IMR-90 (cell line): ENCODE results near the gene HOXC5. TPM values are rescaled to one million over a fixed set of nuclear protein-coding genes. Genes with fewer than 3 reads are reported as not detected.
"Not testable (repeated sequence)": the region's sequence is repeated elsewhere in the genome, so short reads cannot be mapped to it uniquely, and the experiment has no call there.

Experiments
- ATAC-seq: fragments of 200-7000 bp; cut with Tn5 transposase; 2 replicates; pipeline ENCODE4 v1.9.1; 2020; ENCODE audit warnings: low read depth, mild to moderate bottlenecking, moderate library complexity
- BruUV-seq: library from RNA; stranded (reverse); fragments of 400-500 nt; replicated peaks from 2 replicates; lab custom pipeline; 2021; lab: Mats Ljungman, UMichigan
- CTCF ChIA-PET: fragments of 300-600 bp; formaldehyde crosslinking; extraction: SDS; loops from one replicate; lab custom pipeline; 2021; ENCODE audit warnings: antibody characterized with exemption; lab: Yijun Ruan, JAX
- POLR2A ChIA-PET: fragments of 300-600 bp; sonication (Branson Sonifier 250); formaldehyde crosslinking; loops from one replicate; lab custom pipeline; 2022; ENCODE audit warnings: antibody characterized with exemption; ENCODE audit not compliant: unreplicated experiment; lab: Charles Lee
- DNase-seq: peaks from one replicate; pipeline ENCODE4 v3.0.0; 2013
- H2AFZ ChIP-seq: replicated peaks from 2 replicates; pipeline ENCODE3; 2013; ENCODE audit warnings: low read length, mild to moderate bottlenecking; ENCODE audit not compliant: poor library complexity
- H2AK5ac ChIP-seq: 2 replicates; pipeline ENCODE4 v1.6.1; 2013; ENCODE audit warnings: low read depth, low read length, inconsistent platforms
- H2AK9ac ChIP-seq: replicated peaks from 2 replicates; pipeline ENCODE3; 2013; ENCODE audit warnings: mild to moderate bottlenecking, low read depth, low read length, moderate library complexity; ENCODE audit not compliant: poor library complexity
- H2BK120ac ChIP-seq: 2 replicates; pipeline ENCODE4 v1.6.1; 2013; ENCODE audit warnings: low read depth, low read length, inconsistent platforms
- H2BK15ac ChIP-seq: 3 replicates; pipeline ENCODE4 v1.6.1; 2013; ENCODE audit warnings: low read depth, low read length, inconsistent platforms
- H2BK20ac ChIP-seq: 2 replicates; pipeline ENCODE4 v1.6.1; 2013; ENCODE audit warnings: low read depth, mild to moderate bottlenecking, inconsistent platforms, low read length, moderate library complexity
- H2BK5ac ChIP-seq: 2 replicates; pipeline ENCODE4 v1.6.1; 2013; ENCODE audit warnings: mild to moderate bottlenecking, low read depth, low read length, inconsistent platforms; ENCODE audit not compliant: poor library complexity, severe bottlenecking
- H3K14ac ChIP-seq: replicated peaks from 2 replicates; pipeline ENCODE4 v1.6.1; 2013; ENCODE audit warnings: low read depth, low read length, inconsistent platforms
- H3K18ac ChIP-seq: 2 replicates; pipeline ENCODE4 v1.6.1; 2013; ENCODE audit warnings: low read depth, low read length, control low read depth
- H3K23ac ChIP-seq: 2 replicates; pipeline ENCODE4 v1.6.1; 2013; ENCODE audit warnings: low read depth, low read length, inconsistent platforms
- H3K27ac ChIP-seq: 2 replicates; pipeline ENCODE4 v1.5.1; 2013; ENCODE audit warnings: mild to moderate bottlenecking, control low read depth, low read length; ENCODE audit not compliant: insufficient read depth
- H3K27me3 ChIP-seq: 2 replicates; pipeline ENCODE4 v1.6.1; 2013; ENCODE audit warnings: low read length; ENCODE audit not compliant: control insufficient read depth, insufficient read depth
- H3K36me3 ChIP-seq: 2 replicates; pipeline ENCODE4 v1.6.1; 2013; ENCODE audit warnings: low read length, mixed read lengths; ENCODE audit not compliant: control insufficient read depth, insufficient read depth
- H3K4ac ChIP-seq: 2 replicates; pipeline ENCODE4 v1.6.1; 2013; ENCODE audit warnings: low read depth, low read length, inconsistent platforms
- H3K4me1 ChIP-seq: 2 replicates; pipeline ENCODE4 v1.6.1; 2013; ENCODE audit warnings: low read length, mixed read lengths; ENCODE audit not compliant: control insufficient read depth, insufficient read depth
- H3K4me2 ChIP-seq: 2 replicates; pipeline ENCODE4 v1.6.1; 2013; ENCODE audit warnings: low read depth, mild to moderate bottlenecking, control low read depth, low read length, moderate library complexity
- H3K4me3 ChIP-seq: 2 replicates; pipeline ENCODE4 v1.5.1; 2013; ENCODE audit warnings: low read depth, mild to moderate bottlenecking, control low read depth, low read length, moderate library complexity; ENCODE audit not compliant: insufficient read depth
- H3K56ac ChIP-seq: 2 replicates; pipeline ENCODE4 v1.6.1; 2013; ENCODE audit warnings: low read length, inconsistent platforms; ENCODE audit not compliant: insufficient read depth; ENCODE audit errors: extremely low read depth
- H3K79me1 ChIP-seq, 2 experiments: 2 replicates each; pipeline ENCODE4 v1.6.1; 2013; ENCODE audit warnings: low read length in 2 of 2, inconsistent platforms in 1 of 2, low read depth in 1 of 2
- H3K9ac ChIP-seq: 2 replicates; pipeline ENCODE4 v1.6.1; 2013; ENCODE audit warnings: low read depth, low read length, control low read depth
- H3K9me1 ChIP-seq: 2 replicates; pipeline ENCODE4 v1.6.1; 2013; ENCODE audit warnings: low read length, inconsistent platforms; ENCODE audit not compliant: insufficient read depth
- H3K9me3 ChIP-seq: 2 replicates; pipeline ENCODE4 v1.6.1; 2013; ENCODE audit warnings: low read length; ENCODE audit not compliant: control insufficient read depth, insufficient read depth
- H4K20me1 ChIP-seq: 2 replicates; pipeline ENCODE4 v1.6.1; 2013; ENCODE audit warnings: low read length, inconsistent platforms; ENCODE audit not compliant: insufficient read depth
- H4K5ac ChIP-seq: 2 replicates; pipeline ENCODE4 v1.6.1; 2013; ENCODE audit warnings: mild to moderate bottlenecking, low read depth, low read length, control low read depth
- H4K8ac ChIP-seq, 2 experiments: 2 replicates each; pipeline ENCODE4 v1.6.1; 2013; ENCODE audit warnings: low read depth in 2 of 2, low read length in 2 of 2, control low read depth in 1 of 2, inconsistent platforms in 1 of 2
- H4K91ac ChIP-seq: 2 replicates; pipeline ENCODE4 v1.6.1; 2013; ENCODE audit warnings: low read depth, low read length, inconsistent platforms; ENCODE audit not compliant: insufficient read depth
- WGBS, 2 experiments: methylation state at CpG; one replicate each; pipeline versions ENCODE4 v1.1.5 to v1.1.7; 2013; ENCODE audit warnings: missing lambda C conversion rate in 2 of 2; ENCODE audit not compliant: insufficient read length in 1 of 2; ENCODE audit errors: extremely low coverage in 2 of 2; 5-methylcytosine and 5-hydroxymethylcytosine counted together
- dilution Hi-C: fragments of 300-500 bp; cut with HindIII; formaldehyde crosslinking; loops from one replicate; pipeline ENCODE4 v1.14.3; 2018; ENCODE audit warnings: low sequenced_read_pairs; ENCODE audit not compliant: unreplicated experiment
- in situ Hi-C: fragments of 300-500 bp; cut with MboI; formaldehyde crosslinking; loops from 3 replicates; pipeline ENCODE4 v1.14.3; 2019; ENCODE audit warnings: low sequenced_read_pairs, inconsistent platforms, mixed read lengths
- intact Hi-C: fragments of 100-400 bp; cut with micrococcal nuclease; formaldehyde crosslinking; loops from 2 replicates; pipeline ENCODE4 v1.10.0; 2022
- polyA plus RNA-seq, 3 experiments: library from polyadenylated mRNA; depleted of rRNA; stranded (reverse); fragments of >200 nt; gene quantifications; 2 replicates each; pipeline ENCODE4 v1.2.3, GENCODE V29; 2012; ENCODE audit warnings: low replicate concordance in 1 of 3
- total RNA-seq: library from RNA; depleted of rRNA; stranded (reverse); fragments of >200 nt; gene quantifications from 2 replicates; pipeline ENCODE4 v1.2.3, GENCODE V29; 2012

HOXC5 gene
- total and polyA plus RNA-seq, 2 of the 4 experiments (the other 2 are of a cell fraction) = not detected

- H3K4me1 ChIP-seq, H4K5ac ChIP-seq, H3K9ac ChIP-seq, POLR2A ChIA-PET, H4K20me1 ChIP-seq, in situ Hi-C loops, H3K14ac ChIP-seq, CTCF ChIA-PET, H3K56ac ChIP-seq, ATAC-seq, H3K23ac ChIP-seq, H2BK120ac ChIP-seq, H2BK15ac ChIP-seq, H2AFZ ChIP-seq, H3K27ac ChIP-seq, H3K4me3 ChIP-seq, intact Hi-C loops, H4K8ac ChIP-seq, H3K4ac ChIP-seq, H3K18ac ChIP-seq, H4K91ac ChIP-seq, H2BK5ac ChIP-seq, H3K79me1 ChIP-seq, H3K9me3 ChIP-seq, H2AK5ac ChIP-seq, H3K36me3 ChIP-seq, BruUV-seq, H3K9me1 ChIP-seq, H2AK9ac ChIP-seq, dilution Hi-C loops, H2BK20ac ChIP-seq, H3K4me2 ChIP-seq, DNase-seq: not testable (repeated sequence)
- no CpG with 5 or more reads among the region's 6 CpGs for WGBS, 2 experiments
- H3K27me3 ChIP-seq = peaks cover 72% of the 10 kb centered on the region
Observed at GRCh38 chr12:54042033-54042432, 9.2 kb downstream of the HOXC5 start.
